ENCODE data around the gene PHLDA3.

- TF ChIP-seq CTCF (conservative IDR thresholded peaks at IDR 0.05; ENCODE audit: low read depth, low read length) = peak; percentile 74
- no peak for TF ChIP-seq POLR2A (IDR thresholded peaks at IDR 0.05; ENCODE audit: low read depth, low read length)
- no peak for TF ChIP-seq ELK1 (IDR thresholded peaks at IDR 0.05; ENCODE audit: borderline replicate concordance, low read depth, low read length)
- TF ChIP-seq RAD21 (IDR thresholded peaks at IDR 0.05; ENCODE audit: low read length) = peak; percentile 85
These were observed 20.8 kb downstream of the PHLDA3 start for GRCh38 chr1:201447903-201448871.
